SKM-1 (cell line): Measurements from ENCODE around the gene ZNF3.
A peak's percentile ranks its signal among the peaks of the same experiment; 100 is the strongest.

ENCODE experiments used
- DNase-seq: peaks from one replicate; lab custom pipeline; 2025; ENCODE audit not compliant: unreplicated experiment; lab: John Stamatoyannopoulos, UW

The ZNF3 gene

DNA sequence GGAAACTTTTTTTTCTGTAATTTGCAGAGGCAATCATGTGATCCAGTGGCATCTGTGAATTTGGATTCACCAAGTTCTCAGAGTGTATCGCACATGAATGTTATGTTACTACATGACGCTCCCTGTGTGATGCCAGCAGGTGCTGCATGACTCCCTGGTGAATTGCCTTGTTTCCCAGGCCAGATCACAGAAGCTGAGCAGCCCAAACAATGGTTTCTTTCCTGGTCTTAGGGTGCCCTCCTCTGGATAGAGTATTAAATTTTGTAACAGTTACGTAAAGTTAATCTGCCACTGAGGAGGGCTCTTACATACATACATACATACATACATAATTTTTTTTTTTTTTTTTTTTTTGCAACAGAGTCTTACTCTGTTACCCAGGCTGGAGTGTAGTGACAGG is 28.3 kb downstream of the ZNF3 start:
- DNase-seq: peak; percentile 15

DNA sequence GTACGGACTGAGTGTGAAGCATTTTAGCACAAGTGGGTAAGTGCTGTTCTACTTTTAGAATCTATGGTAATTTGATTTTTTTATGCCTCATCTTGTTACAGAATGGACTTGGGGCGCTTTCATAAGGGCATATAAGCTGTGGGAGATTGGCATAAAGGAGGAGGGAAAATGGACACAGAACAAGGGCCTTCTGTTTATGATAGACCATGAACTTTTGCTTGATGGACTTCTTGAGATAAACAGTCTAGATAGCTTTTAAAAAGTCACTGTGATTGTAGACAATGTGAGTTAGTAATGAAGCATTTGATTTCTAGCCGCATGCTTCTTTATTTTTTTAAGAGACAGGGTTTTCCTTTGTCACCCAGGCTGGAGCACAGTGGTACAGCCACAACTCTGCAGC is 29.9 kb downstream of the ZNF3 start:
- no peak for DNase-seq

DNA sequence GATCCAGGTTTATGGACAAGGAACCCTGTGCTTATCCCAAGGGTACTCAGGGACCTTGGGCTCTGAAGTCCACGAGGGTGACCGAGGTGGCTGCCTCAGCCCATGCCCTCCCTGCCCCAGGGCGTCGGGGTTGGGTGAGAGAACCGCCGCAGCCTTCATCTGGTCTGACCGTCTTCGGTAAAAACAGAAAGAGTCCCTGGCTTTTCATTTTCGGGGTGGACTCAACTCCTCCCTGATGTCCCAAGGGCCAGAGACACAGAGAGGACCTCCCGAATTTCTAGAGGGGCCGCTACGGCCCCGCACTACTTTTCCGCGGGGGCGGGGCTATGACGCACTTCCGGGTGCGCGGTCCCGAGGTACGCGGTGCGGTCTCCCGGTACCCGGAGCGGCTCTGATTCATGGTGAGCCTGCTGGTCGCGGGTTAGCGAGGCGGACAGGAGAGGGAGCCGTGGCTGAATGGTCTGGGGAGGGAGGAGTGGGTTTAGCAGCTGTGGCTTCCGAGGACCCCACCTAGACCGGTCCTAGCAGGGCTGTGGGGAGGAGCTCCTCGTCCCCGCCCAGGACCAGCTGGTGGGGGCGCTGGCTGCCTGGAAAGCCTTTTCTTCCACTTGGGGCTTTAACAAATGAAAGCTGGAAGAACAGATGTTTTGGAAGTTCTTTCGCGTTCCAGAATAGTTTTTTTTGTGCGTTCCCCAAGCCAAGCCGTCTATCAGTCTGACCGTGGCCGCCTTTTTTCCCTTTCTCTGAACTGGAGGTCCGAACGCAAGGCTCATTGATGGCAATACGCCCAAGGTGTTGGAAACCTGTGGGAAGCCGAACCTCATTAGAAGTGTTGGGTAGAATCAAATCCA is 31.9 kb downstream of the ZNF3 start, which contains the start of gene ZSCAN21:
Gene ZSCAN21, plus strand, starts transcription at position 334 of the 851 bp plus-strand sequence. CDS start 7,233 bp downstream, outside the sequence.
- DNase-seq: peak; percentile 53

DNA sequence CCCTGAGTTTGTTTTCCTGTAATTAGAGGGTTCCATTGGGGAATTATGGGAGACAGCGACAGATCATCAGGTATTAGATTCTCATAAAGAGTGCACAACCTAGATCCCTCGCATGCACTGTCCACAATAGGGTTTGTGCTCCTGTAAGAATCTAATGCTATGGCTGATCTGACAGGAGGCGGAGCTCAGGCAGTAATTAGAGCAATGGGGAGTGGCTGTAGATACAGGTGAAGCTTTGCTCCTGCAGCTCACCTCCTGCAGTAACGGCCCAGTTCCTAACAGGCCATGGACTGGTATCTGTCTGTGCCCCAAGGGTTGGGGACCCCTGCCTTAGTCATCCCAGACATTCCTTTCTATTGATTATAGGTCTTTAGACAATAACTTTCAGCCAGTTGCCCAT is 32.8 kb downstream of the ZNF3 start:
- no peak for DNase-seq

DNA sequence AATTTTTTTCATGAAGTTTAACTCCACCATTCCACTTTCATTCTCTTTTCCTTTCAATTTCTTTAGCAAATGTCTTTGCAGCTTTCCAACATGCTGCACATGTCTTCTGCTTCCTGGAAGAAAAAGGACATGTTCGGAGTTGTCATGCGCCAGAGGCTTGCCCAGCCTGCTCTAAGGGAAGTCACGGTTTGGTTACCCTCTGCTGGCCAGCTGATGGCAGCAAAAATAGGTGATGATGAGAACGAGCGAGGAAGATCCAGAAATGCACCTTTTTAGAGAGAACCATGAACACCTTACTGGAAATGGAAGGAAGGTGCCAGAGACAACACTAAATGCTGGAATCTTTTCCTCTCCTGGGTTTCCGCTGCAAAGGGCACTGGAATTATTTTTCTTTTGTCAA is 36.8 kb downstream of the ZNF3 start:
- DNase-seq: no peak

DNA sequence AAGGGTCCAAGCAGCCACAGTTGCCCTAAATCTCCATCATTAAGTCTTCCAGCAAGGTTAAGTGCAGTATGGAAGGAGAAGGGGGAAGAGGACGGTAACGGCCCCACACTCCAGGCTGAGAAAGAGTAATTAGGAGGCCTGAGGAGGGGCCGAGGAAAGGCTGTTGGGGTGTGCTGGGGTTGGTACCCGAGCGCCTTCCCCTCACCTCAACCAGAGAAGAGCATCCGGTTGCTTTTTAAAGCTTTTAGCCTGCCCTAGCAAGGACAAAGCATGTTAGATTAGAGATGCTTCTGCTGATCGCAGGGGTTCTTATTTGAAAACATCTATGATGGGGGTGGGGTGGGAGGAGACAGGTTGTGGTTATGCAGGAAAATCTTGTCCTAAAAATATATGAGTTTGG is 40.9 kb downstream of the ZNF3 start:
- DNase-seq: no peak

DNA sequence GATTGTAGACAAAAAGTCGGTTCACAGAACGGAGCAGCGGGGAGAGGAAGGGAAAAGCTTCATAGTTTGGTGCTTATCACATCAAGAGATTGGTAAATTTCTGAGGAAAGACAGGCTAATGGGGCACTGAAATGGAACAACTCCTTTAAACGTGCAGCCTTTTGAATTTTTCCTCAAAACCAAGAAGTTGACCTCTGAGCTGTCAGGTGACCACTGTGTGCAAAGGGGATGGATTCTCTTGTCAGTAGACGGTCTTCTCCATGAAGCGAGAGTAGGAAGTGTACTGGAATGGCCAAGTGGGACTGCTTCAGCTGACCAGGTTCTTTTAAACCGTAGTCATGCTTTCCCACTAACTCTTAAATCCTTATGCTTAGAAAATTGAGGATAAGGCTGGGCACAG is 43.2 kb downstream of the ZNF3 start:
- no peak for DNase-seq

DNA sequence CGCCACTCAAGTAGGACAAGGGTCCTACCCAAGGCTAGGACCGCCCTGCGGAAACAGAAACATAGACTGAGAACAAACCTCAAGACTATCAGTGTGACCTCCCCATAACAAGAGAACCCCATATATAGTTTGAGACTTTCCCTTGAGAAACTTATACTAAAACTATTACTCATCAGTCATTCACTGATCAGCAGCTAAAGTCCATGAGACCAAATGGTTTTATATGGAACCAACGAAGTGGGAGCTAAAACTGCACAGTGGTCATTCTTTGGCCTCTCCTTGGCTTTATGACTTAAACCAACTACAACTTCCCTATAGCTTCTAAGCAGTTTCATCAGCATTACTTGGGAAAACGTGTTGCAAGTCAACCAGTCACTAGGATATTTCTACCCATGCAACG is 45.6 kb downstream of the ZNF3 start:
- no peak for DNase-seq

DNA sequence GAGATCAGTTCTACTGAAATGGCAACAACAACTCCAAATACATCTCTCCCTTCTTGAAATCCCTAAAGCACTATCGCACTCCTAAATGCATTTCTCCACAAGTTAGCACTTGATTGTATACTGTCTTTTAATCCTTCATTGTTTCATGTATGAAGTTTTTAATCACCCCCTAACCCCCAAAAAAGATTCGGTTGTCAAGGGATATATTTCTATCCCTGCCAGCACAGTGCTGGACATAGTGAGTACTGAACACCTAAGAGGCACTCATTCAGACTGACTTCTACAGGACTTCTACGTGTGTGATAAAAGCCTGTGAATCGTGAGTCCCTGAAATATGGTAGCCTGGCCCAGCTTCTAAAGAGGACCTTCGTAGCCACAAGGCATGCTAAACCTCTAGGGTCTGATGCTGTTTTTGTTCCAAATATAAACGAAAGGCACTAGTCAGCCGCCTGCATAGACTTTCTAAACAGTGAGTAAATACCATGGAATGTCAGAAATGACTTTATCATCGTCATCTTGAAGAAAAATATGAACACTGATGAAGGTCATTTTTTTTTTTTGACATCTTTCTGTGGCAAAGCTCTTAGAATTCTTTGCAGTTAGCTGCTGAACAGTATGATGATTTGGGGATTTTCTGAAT is 46.5 kb downstream of the ZNF3 start:
- DNase-seq: no peak

DNA sequence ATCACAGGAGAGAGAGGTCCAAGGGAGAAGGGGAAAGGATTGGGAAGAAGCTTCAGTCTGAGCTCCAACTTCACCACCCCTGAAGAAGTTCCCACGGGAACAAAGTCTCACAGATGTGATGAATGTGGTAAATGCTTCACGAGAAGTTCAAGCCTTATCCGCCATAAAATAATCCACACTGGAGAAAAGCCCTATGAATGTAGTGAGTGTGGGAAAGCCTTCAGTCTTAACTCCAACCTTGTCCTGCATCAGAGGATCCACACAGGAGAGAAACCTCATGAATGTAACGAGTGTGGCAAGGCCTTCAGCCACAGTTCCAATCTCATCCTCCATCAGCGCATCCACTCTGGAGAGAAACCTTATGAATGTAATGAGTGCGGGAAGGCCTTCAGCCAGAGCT is 48.0 kb downstream of the ZNF3 start:
- DNase-seq: no peak

DNA sequence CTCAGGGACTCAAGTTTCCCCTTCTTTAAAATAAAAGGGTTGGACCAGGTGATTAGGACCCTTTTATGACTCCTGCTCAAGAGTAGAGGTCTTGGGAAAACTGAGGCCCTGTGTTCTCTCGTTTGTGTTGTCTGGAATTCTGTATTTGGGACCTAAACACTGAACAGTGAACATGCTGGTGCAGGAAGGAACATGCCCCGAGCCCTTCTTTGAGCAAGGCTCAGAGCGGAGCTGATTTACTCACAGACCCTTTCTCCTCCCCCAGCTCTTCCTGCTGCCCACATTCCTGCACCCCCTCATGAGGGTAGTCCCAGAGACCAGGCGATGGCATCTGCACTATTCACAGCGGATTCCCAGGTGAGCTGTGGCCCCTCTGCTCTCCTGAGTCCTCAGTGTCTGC is 51.9 kb downstream of the ZNF3 start:
- no peak for DNase-seq

DNA sequence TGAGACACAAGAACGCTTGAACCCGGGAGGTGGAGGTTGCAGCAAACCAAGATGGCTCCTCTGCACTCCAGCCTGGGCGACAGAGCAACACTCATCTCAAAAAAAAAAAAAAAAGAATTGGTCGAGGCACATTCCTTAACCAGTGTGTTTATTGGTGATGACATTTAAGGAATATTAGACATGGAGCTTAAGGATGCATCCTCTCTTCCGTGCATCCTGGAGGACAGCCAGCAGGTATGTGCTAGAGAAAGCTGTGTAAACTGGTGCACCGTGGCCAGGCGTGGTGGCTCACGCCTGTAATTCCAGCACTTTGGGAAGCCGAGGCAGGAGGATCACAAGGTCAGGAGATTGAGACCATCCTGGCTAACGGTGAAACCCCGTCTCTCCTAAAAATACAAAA is 54.3 kb downstream of the ZNF3 start:
- DNase-seq: no peak

DNA sequence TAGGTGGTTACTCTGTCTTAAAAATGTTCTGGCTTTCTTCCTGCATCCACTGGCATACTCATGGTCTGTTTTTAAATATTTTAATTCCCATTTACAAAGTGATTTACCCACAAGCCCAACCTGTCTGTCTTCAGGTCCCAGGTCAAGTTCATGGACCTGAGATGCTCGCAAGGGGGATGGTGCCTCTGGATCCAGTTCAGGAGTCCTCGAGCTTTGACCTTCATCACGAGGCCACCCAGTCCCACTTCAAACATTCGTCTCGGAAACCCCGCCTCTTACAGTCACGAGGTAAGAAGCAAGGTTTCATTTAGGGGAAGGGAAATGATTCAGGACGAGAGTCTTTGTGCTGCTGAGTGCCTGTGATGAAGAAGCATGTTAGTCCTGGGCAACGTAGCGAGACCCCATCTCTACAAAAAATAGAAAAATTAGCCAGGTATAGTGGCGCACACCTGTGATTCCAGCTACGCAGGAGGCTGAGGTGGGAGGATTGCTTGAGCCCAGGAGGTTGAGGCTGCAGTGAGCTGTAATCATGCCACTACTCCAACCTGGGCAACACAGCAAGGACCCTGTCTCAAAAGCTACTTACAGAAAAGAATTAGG is 57.4 kb downstream of the ZNF3 start:
- DNase-seq: no peak

DNA sequence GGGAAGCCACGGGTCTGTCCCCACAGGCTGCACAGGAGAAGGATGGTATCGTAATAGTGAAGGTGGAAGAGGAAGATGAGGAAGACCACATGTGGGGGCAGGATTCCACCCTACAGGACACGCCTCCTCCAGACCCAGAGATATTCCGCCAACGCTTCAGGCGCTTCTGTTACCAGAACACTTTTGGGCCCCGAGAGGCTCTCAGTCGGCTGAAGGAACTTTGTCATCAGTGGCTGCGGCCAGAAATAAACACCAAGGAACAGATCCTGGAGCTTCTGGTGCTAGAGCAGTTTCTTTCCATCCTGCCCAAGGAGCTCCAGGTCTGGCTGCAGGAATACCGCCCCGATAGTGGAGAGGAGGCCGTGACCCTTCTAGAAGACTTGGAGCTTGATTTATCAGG is 58.0 kb downstream of the ZNF3 start:
- DNase-seq: no peak

DNA sequence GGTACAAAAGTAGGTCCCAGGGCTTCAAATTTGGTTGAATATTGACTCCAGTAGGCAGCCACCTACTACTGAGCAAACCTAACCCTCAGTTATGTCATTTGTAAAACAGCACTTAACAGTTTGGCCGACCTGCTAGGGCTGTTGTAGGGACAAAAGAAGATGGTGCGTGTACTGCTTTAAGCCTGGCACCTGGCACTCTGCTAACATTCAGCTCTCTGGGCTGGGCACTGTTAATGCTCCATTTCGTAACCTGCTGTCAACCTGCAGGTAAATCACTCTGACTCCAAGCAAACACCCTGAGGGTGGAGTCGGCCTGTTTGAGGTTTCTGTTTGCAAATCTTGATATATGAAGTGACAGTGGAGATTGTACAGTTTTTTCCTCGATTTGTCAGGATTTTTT is 58.9 kb downstream of the ZNF3 start:
- DNase-seq: no peak

DNA sequence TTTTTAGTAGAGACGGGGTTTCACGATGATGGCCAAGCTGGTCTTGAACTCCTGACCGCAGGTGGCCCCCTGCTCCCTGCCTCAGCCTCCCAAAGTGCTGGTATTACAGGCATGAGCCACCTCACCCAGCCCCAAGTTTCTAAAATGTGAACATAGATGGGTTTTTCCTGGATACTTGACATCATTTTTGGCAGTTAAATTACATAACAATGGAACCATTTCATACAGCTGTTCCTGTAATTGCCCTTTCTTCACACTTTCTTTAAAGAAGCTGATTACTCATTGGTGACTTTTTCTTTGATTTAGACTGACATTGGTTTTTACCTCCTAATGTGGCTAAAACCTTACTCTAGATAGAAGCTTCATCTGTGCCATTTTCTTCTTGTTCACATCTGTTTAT is 60.2 kb downstream of the ZNF3 start:
- no peak for DNase-seq
